Measurements from ENCODE around the gene EGFR.

The EGFR gene

DNA sequence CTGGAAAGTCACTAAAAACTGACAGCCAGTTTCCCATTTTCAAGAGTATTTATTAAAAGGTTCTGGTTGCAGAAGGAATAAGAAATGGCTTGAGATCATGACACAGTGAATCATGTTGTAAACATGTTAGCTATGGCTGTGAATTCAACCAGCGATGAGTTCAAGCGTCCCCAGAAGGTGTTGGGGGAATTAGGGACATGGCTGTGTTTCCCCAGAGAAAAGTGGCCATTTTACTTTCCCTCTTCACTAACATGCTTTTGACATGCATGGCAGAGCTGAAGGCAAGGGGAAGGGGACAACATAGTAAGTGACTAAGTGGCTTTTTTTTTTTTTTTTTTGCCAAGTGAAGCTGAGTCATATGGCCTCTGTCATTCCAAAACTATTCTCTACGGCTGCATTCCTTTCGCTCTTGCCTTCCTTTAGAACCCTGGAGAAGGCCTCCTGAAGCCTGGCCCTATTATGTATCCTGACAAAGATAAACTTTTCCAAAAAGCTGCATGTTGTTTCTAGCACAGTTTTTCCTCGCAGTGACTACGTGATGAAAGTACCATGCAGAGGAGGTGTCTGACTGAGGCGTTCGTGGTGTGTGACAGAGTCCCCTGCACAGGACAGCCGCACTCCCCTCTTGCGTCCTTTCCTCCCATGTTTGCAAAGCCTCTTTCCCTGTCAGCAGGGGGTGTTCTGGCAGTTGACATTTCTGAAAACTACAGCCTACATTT lies 46.9 kb downstream of the EGFR start:
- no peaks in the 10 kb centered on the region for H3K9me3 Mint-ChIP-seq
- DNase-seq (no peak), ATAC-seq (replicated peaks) (no peak)
- peaks cover 50 to 85% of the 10 kb centered on the region in 2 donors for H3K27me3 Mint-ChIP-seq
- H3K27ac Mint-ChIP-seq = no peak overlapping the region
- no peaks in the 10 kb centered on the region for H3K36me3 Mint-ChIP-seq (ENCODE audit: insufficient read depth)
- no peaks in the 10 kb centered on the region for H3K4me1 Mint-ChIP-seq (ENCODE audit: low read depth in 2 of 2)
- no peak overlapping the region for H3K4me3 Mint-ChIP-seq

- Mint-ChIP-seq H3K36me3 (ENCODE audit: insufficient read depth) (no peaks in the 10 kb centered on the region), H3K4me3 (no peak overlapping the region), H3K4me1 (ENCODE audit: low read depth in 2 of 2) (no peaks in the 10 kb centered on the region), H3K27me3 (peaks cover 50 to 80% of the 10 kb centered on the region in 2 donors), H3K9me3 (no peaks in the 10 kb centered on the region), H3K27ac (no peak overlapping the region)
- ATAC-seq (replicated peaks) (no peak), DNase-seq (no peak)
Measured at GRCh38 chr7:55066524-55066923, 47.7 kb downstream of the EGFR start.

GRCh38 chr7:55066938-55067337 lies 48.1 kb downstream of the EGFR start:
- Mint-ChIP-seq H3K36me3 (ENCODE audit: insufficient read depth) (no peaks in the 10 kb centered on the region), H3K27ac (no peak overlapping the region), H3K4me1 (ENCODE audit: low read depth in 2 of 2) (no peaks in the 10 kb centered on the region), H3K9me3 (no peaks in the 10 kb centered on the region), H3K4me3 (no peak overlapping the region), H3K27me3 (peaks cover 50 to 76% of the 10 kb centered on the region in 2 donors)
- ATAC-seq (replicated peaks) = no peak
- no peak for DNase-seq

GRCh38 chr7:55067748-55068147 lies 48.9 kb downstream of the EGFR start:
- Mint-ChIP-seq H3K36me3 (ENCODE audit: insufficient read depth) (no peaks in the 10 kb centered on the region), H3K27me3 (peaks cover 46 to 68% of the 10 kb centered on the region in 2 donors), H3K4me1 (ENCODE audit: low read depth in 2 of 2) (no peaks in the 10 kb centered on the region), H3K9me3 (no peaks in the 10 kb centered on the region), H3K4me3 (no peak overlapping the region), H3K27ac (no peak overlapping the region)
- DNase-seq = no peak
- no peak for ATAC-seq (replicated peaks)

- no peak overlapping the region for H3K4me3 Mint-ChIP-seq
- ATAC-seq (replicated peaks) (no peak), DNase-seq (no peak)
- H3K27me3 Mint-ChIP-seq = peaks cover 35 to 52% of the 10 kb centered on the region in 2 donors
- no peaks in the 10 kb centered on the region for H3K36me3 Mint-ChIP-seq (ENCODE audit: insufficient read depth)
- peaks cover 7 to 13% of the 10 kb centered on the region in 2 donors for H3K4me1 Mint-ChIP-seq (ENCODE audit: low read depth in 2 of 2)
- no peaks in the 10 kb centered on the region for H3K9me3 Mint-ChIP-seq
- H3K27ac Mint-ChIP-seq = no peak overlapping the region
Measured at GRCh38 chr7:55069271-55069792, 50.5 kb downstream of the EGFR start.

GRCh38 chr7:55070271-55070743 lies 51.5 kb downstream of the EGFR start:
- Mint-ChIP-seq H3K4me3 (no peak overlapping the region), H3K4me1 (ENCODE audit: low read depth in 2 of 2) (peaks cover 9 to 13% of the 10 kb centered on the region in 2 donors), H3K9me3 (no peaks in the 10 kb centered on the region), H3K27ac (no peak overlapping the region), H3K36me3 (ENCODE audit: insufficient read depth) (no peaks in the 10 kb centered on the region), H3K27me3 (peaks cover 30 to 45% of the 10 kb centered on the region in 2 donors)
- ATAC-seq (replicated peaks) = no peak
- DNase-seq = no peak

DNA sequence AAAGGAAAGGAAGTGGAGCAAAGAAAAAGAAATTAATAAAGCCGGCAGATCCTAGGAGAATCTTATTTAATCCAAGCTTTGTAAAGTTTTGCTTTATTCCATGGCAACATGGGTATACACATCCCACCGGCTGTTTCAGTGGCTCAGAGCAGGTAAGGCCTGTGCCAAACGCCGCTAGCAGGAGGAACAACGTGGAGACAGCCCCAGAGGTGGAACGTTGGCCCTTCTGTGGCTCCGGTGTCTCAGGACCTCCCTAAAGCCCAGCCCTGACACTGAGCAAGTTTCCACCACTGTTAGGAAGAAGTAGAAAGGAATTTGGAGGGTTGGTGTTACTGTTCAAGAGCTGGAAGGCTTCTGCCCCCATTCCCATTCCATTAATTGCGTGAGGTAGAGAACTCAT lies 52.0 kb downstream of the EGFR start:
- no peak for ATAC-seq (replicated peaks)
- H3K36me3 Mint-ChIP-seq (ENCODE audit: insufficient read depth) = no peaks in the 10 kb centered on the region
- H3K27me3 Mint-ChIP-seq = peaks cover 30 to 41% of the 10 kb centered on the region in 2 donors
- no peak for DNase-seq
- H3K9me3 Mint-ChIP-seq = no peaks in the 10 kb centered on the region
- H3K4me3 Mint-ChIP-seq = no peak overlapping the region
- H3K27ac Mint-ChIP-seq = no peak overlapping the region
- H3K4me1 Mint-ChIP-seq (ENCODE audit: low read depth in 2 of 2) = peaks cover 9 to 13% of the 10 kb centered on the region in 2 donors

DNA sequence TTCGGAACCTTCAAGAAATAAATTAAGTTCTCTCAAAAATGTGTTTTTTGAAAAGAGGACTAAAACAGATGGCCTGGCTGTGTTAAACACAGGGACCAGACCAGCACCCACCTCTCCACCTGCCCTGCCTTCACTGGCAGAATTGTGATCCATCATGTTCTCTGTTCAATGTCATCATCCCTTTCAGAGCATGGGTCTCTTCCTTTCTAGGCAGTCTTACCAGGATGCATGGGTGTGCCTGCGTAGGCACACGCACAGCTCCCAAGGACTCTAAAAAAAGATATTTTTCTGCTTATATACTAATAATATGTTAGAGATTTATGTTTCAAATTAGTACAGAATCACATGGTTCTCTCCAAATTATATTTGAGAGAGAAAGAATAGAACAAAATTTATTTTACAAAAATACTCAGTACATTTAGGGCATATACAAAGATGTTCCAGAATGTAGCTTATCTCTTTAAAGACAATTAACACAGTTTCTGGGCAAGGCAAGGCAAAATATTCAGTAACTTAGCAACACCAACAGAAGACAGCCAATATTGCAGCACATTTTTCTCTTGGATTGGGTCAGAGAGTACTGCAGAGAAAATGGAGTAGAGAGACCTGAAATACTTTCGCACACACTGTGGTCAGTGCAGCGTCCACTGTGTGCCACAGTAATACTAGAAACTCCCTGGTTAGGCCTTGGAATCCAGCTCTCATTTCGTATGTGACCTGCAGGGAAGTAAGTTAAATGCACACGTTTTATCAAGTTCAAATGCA lies 52.8 kb downstream of the EGFR start:
- H3K9me3 Mint-ChIP-seq = no peaks in the 10 kb centered on the region
- no peaks in the 10 kb centered on the region for H3K36me3 Mint-ChIP-seq (ENCODE audit: insufficient read depth)
- H3K27me3 Mint-ChIP-seq = peaks cover 26 to 34% of the 10 kb centered on the region in 2 donors
- DNase-seq (no peak), ATAC-seq (replicated peaks) (no peak)
- peaks cover 9 to 13% of the 10 kb centered on the region in 2 donors for H3K4me1 Mint-ChIP-seq (ENCODE audit: low read depth in 2 of 2)
- H3K27ac Mint-ChIP-seq = no peak overlapping the region
- H3K4me3 Mint-ChIP-seq = no peak overlapping the region

GRCh38 chr7:55072251-55072650 lies 53.4 kb downstream of the EGFR start:
- peaks cover 9 to 13% of the 10 kb centered on the region in 2 donors for H3K4me1 Mint-ChIP-seq (ENCODE audit: low read depth in 2 of 2)

DNA sequence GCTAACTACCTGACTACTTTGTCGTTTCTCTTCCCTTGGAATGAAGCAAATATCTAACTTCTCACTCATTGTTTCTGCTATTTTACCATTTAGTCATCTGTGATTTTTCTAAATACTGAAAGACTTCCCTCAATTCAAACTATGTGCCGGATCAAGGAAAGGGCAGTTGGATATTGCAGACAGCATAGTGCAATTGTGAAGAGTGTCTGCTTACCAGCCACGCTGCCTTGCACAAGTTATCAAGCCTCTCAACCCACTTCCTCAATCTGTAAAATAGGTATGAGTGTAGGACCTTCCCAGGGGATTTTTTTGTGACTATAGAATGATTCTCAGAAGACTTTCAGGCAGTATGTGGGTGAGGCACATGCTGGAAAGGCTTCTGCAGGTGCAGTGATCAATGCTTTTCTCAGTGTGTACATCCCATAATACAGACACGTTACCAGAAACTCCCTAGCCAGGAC lies 54.3 kb downstream of the EGFR start:
- DNase-seq (no peak), ATAC-seq (replicated peaks) (no peak)

More at GRCh38 chr7:55072251-55072650, 53.4 kb downstream of the EGFR start:
- DNase-seq (no peak), ATAC-seq (replicated peaks) (no peak)
- H3K27ac Mint-ChIP-seq = no peak overlapping the region
- no peaks in the 10 kb centered on the region for H3K36me3 Mint-ChIP-seq (ENCODE audit: insufficient read depth)
- peaks cover 21 to 27% of the 10 kb centered on the region in 2 donors for H3K27me3 Mint-ChIP-seq
- H3K9me3 Mint-ChIP-seq = no peaks in the 10 kb centered on the region
- H3K4me3 Mint-ChIP-seq = no peak overlapping the region

DNA sequence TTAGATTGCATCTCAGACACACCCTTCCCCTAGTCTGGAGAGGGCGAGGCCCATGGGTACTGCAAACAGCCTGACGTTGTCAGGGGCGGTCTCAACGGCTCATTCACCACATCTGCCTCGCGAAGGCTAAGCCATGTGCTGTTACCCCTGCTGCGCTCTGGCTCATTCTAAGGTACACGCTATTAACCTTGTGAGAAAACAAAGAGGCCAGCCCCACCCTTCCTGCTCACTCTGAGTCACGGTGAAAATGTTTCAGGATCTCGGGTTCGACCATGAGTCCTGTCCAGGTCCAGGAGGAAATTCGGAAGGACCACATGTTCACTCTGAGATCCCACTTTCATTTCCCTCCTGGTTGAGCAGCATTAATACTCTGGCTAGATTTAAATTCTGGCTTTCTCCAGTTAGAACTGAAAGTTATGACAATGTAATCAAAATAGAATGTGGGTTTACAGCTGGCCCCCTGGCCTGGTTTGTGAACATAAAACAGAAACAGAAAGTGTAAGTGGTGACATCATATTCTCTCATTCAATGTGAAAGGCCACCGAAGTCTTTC lies 55.2 kb downstream of the EGFR start:
- Mint-ChIP-seq H3K27me3 (peaks cover 12% of the 10 kb centered on the region in 2 donors), H3K4me3 (peak overlapping the region; percentile 75 to 83), H3K4me1 (ENCODE audit: low read depth in 2 of 2) (peaks cover 9 to 13% of the 10 kb centered on the region in 2 donors), H3K36me3 (ENCODE audit: insufficient read depth) (no peaks in the 10 kb centered on the region), H3K9me3 (no peaks in the 10 kb centered on the region), H3K27ac (peak overlapping the region; percentile 95 to 98)
- ATAC-seq (replicated peaks) (peak; percentile 98), DNase-seq (peak; percentile 55 to 62 (median 62))

More for the DNA sequence above, 54.3 kb downstream of the EGFR start:
- H3K27me3 Mint-ChIP-seq = peaks cover 21% of the 10 kb centered on the region in 2 donors
- H3K4me3 Mint-ChIP-seq = no peak overlapping the region
- H3K27ac Mint-ChIP-seq = peak overlapping the region in 1 of 2 donors; percentile 95
- no peaks in the 10 kb centered on the region for H3K36me3 Mint-ChIP-seq (ENCODE audit: insufficient read depth)
- no peaks in the 10 kb centered on the region for H3K9me3 Mint-ChIP-seq
- H3K4me1 Mint-ChIP-seq (ENCODE audit: low read depth in 2 of 2) = peaks cover 9 to 13% of the 10 kb centered on the region in 2 donors

- peaks cover 9 to 13% of the 10 kb centered on the region in 2 donors for H3K4me1 Mint-ChIP-seq (ENCODE audit: low read depth in 2 of 2)
- H3K9me3 Mint-ChIP-seq = no peaks in the 10 kb centered on the region
- DNase-seq (no peak), ATAC-seq (replicated peaks) (no peak)
- no peak overlapping the region for H3K27ac Mint-ChIP-seq
- H3K27me3 Mint-ChIP-seq = no peaks in the 10 kb centered on the region
- no peak overlapping the region for H3K4me3 Mint-ChIP-seq
- no peaks in the 10 kb centered on the region for H3K36me3 Mint-ChIP-seq (ENCODE audit: insufficient read depth)
Measured at GRCh38 chr7:55075464-55076021, 56.7 kb downstream of the EGFR start.
